ENCODE results near the gene PRSS33.

Gene PRSS33

DNA sequence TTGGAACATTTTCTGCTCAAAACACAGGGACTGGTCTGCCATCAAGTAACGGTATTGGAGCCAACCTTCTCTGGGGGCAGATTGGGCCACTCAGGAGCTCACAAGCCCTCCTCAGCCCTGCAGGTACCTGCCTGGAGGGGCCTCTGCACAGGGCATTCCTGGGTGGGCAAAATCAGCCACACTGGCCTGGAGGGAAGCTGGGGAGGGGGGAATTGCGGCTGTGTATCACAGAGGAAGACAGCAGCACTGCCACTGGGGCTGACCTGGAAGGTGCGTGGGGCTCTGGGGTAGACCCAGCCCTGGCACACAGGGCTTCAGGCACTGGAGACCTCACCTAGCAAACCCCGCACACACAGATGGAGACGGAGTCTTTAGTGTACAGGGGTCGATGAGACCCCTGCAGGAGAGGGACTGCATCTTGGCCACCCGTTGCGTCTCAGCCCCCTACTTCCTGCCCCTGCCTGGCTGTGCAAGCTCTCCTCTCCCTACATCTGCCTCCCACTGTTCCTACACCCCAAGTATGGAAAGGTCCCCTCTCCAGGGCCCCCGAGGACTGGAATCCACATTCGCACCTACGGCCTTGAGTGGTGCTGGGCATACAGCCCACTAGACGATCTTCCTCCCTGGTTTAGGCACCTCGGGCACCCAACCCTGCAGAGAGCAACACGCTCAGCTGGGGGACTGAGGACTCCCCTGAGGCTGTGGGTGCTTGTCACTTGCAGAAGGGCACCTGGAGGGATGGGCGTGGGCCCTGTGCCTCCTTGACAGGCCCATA is 42.1 kb downstream of the PRSS33 start:
- H3K27ac ChIP-seq (ENCODE audit: low read depth, low read length) = no peak overlapping the region
- no peak overlapping the region for H3K4me2 ChIP-seq (ENCODE audit: low read length)
- TF ChIP-seq EZH2phosphoT487 (IDR thresholded peaks at IDR 0.05; ENCODE audit: borderline replicate concordance, low read length) (no peak), CTCF (IDR thresholded peaks at IDR 0.05; ENCODE audit: low read depth, low read length, poor library complexity, severe bottlenecking) (no peak)
- no peaks in the 10 kb centered on the region for H3K27me3 ChIP-seq (ENCODE audit: control insufficient read depth, low read length)
- H3K4me3 ChIP-seq (ENCODE audit: low read length) = no peak overlapping the region
- H3F3A ChIP-seq (ENCODE audit: control insufficient read depth, insufficient read depth) = no peaks in the 10 kb centered on the region
- peaks cover 13% of the 10 kb centered on the region for H3K36me3 ChIP-seq (ENCODE audit: control insufficient read depth, low read length)
- H3K79me2 ChIP-seq (ENCODE audit: control insufficient read depth, low read length) = peaks cover 12% of the 10 kb centered on the region
- no peaks in the 10 kb centered on the region for H3K9me2 ChIP-seq (replicated peaks; ENCODE audit: control insufficient read depth, low read length)
- H4K20me1 ChIP-seq (ENCODE audit: control insufficient read depth, insufficient read depth, low read depth, low read length) = no peaks in the 10 kb centered on the region
- no peaks in the 10 kb centered on the region for H3K9me3 ChIP-seq (ENCODE audit: control insufficient read depth, insufficient read depth, low read length)
- peaks cover 7% of the 10 kb centered on the region; the same call in 1 of the 2 replicates for H3K4me1 ChIP-seq (ENCODE audit: control insufficient read depth, low read length)

- H4K20me1 ChIP-seq (ENCODE audit: control insufficient read depth, insufficient read depth, low read depth, low read length) = no peaks in the 10 kb centered on the region
- no peaks in the 10 kb centered on the region for H3K9me2 ChIP-seq (replicated peaks; ENCODE audit: control insufficient read depth, low read length)
- no peak overlapping the region for H3K4me2 ChIP-seq (ENCODE audit: low read length)
- no peak for TF ChIP-seq CTCF (IDR thresholded peaks at IDR 0.05; ENCODE audit: low read depth, low read length, poor library complexity, severe bottlenecking)
- no peak for TF ChIP-seq EZH2phosphoT487 (IDR thresholded peaks at IDR 0.05; ENCODE audit: borderline replicate concordance, low read length)
- no peaks in the 10 kb centered on the region for H3K9me3 ChIP-seq (ENCODE audit: control insufficient read depth, insufficient read depth, low read length)
- 0 out of 2 replicates have a peak, but pooled peaks cover 4% of the 10 kb centered on the region for H3K4me1 ChIP-seq (ENCODE audit: control insufficient read depth, low read length)
- H3K4me3 ChIP-seq (ENCODE audit: low read length) = no peak overlapping the region
- H3K79me2 ChIP-seq (ENCODE audit: control insufficient read depth, low read length) = peaks cover 6% of the 10 kb centered on the region
- H3F3A ChIP-seq (ENCODE audit: control insufficient read depth, insufficient read depth) = no peaks in the 10 kb centered on the region
- peaks cover 8% of the 10 kb centered on the region for H3K36me3 ChIP-seq (ENCODE audit: control insufficient read depth, low read length)
- no peak overlapping the region for H3K27ac ChIP-seq (ENCODE audit: low read depth, low read length)
- H3K27me3 ChIP-seq (ENCODE audit: control insufficient read depth, low read length) = no peaks in the 10 kb centered on the region
Observed at GRCh38 chr16:2744711-2745110, 42.6 kb downstream of the PRSS33 start.

- no peak for TF ChIP-seq CTCF (IDR thresholded peaks at IDR 0.05; ENCODE audit: low read depth, low read length, poor library complexity, severe bottlenecking)
- TF ChIP-seq EZH2phosphoT487 (IDR thresholded peaks at IDR 0.05; ENCODE audit: borderline replicate concordance, low read length) = no peak
Observed at GRCh38 chr16:2743007-2743810, 44.2 kb downstream of the PRSS33 start.

More at GRCh38 chr16:2743007-2743810, 44.2 kb downstream of the PRSS33 start:
- no peaks in the 10 kb centered on the region for H3K9me3 ChIP-seq (ENCODE audit: control insufficient read depth, insufficient read depth, low read length)
- H3K4me3 ChIP-seq (ENCODE audit: low read length) = no peak overlapping the region
- H3K4me2 ChIP-seq (ENCODE audit: low read length) = no peak overlapping the region
- no peaks in the 10 kb centered on the region for H3F3A ChIP-seq (ENCODE audit: control insufficient read depth, insufficient read depth)
- no peak overlapping the region for H3K27ac ChIP-seq (ENCODE audit: low read depth, low read length)
- no peaks in the 10 kb centered on the region for H3K36me3 ChIP-seq (ENCODE audit: control insufficient read depth, low read length)
- no peaks in the 10 kb centered on the region for H3K79me2 ChIP-seq (ENCODE audit: control insufficient read depth, low read length)
- H3K9me2 ChIP-seq (replicated peaks; ENCODE audit: control insufficient read depth, low read length) = no peaks in the 10 kb centered on the region
- 0 out of 2 replicates have a peak, but pooled peaks cover 3% of the 10 kb centered on the region for H3K4me1 ChIP-seq (ENCODE audit: control insufficient read depth, low read length)
- no peaks in the 10 kb centered on the region for H3K27me3 ChIP-seq (ENCODE audit: control insufficient read depth, low read length)
- no peaks in the 10 kb centered on the region for H4K20me1 ChIP-seq (ENCODE audit: control insufficient read depth, insufficient read depth, low read depth, low read length)

Measured in DOHH2 (cell line).